Endodermal cell (in vitro differentiated cells): ENCODE measurements around the gene ALDH1A1. TPM values are rescaled to one million over a fixed set of nuclear protein-coding genes. Genes with fewer than 3 reads are reported as not detected.

Experiments used
- DNase-seq: peaks from one replicate; pipeline ENCODE4 v3.0.0-alpha.2; 2017
- H3K27ac ChIP-seq: 2 replicates; pipeline ENCODE4 v1.5.1; 2013; ENCODE audit warnings: mild to moderate bottlenecking, low read depth, low read length, moderate library complexity
- H3K27me3 ChIP-seq: 2 replicates; pipeline ENCODE4 v1.6.1; 2013; ENCODE audit warnings: mild to moderate bottlenecking, low read length, moderate library complexity; ENCODE audit not compliant: insufficient read depth, control insufficient read depth, poor library complexity, severe bottlenecking
- H3K36me3 ChIP-seq: 2 replicates; pipeline ENCODE4 v1.7.0; 2013; ENCODE audit warnings: mild to moderate bottlenecking, low read length, moderate library complexity; ENCODE audit not compliant: control insufficient read depth, insufficient read depth
- H3K4me1 ChIP-seq: one replicate; pipeline ENCODE4 v1.7.0; 2013; ENCODE audit warnings: low read length; ENCODE audit not compliant: control insufficient read depth, insufficient read depth
- H3K4me3 ChIP-seq: 2 replicates; pipeline ENCODE4 v1.5.1; 2013; ENCODE audit warnings: mild to moderate bottlenecking, low read length, moderate library complexity
- H3K9ac ChIP-seq: 2 replicates; pipeline ENCODE4 v1.6.1; 2013; ENCODE audit warnings: mild to moderate bottlenecking, low read length, moderate library complexity; ENCODE audit not compliant: poor library complexity, severe bottlenecking; ENCODE audit errors: extremely low read depth
- H3K9me3 ChIP-seq: 2 replicates; pipeline ENCODE4 v1.6.1; 2013; ENCODE audit warnings: mild to moderate bottlenecking, low read length, moderate library complexity; ENCODE audit not compliant: control insufficient read depth
- H3K27ac Mint-ChIP-seq: 2 replicates; pipeline ENCODE4 v1.8.0; 2020; ENCODE audit warnings: mixed read lengths
- H3K27me3 Mint-ChIP-seq: 2 replicates; pipeline ENCODE4 v1.8.0; 2021; ENCODE audit warnings: mild to moderate bottlenecking, mixed read lengths; ENCODE audit not compliant: insufficient read depth
- H3K36me3 Mint-ChIP-seq: 2 replicates; pipeline ENCODE4 v1.8.0; 2020; ENCODE audit warnings: low read depth, mixed read lengths
- H3K4me1 Mint-ChIP-seq: 2 replicates; pipeline ENCODE4 v1.8.0; 2020; ENCODE audit warnings: mixed read lengths
- H3K4me3 Mint-ChIP-seq: 2 replicates; pipeline ENCODE4 v1.8.0; 2020; ENCODE audit warnings: mild to moderate bottlenecking, moderate library complexity, mixed read lengths
- H3K9me3 Mint-ChIP-seq: 2 replicates; pipeline ENCODE4 v1.8.0; 2020; ENCODE audit warnings: mild to moderate bottlenecking, mixed read lengths
- WGBS, 2 experiments: methylation state at CpG; one replicate each; pipeline versions ENCODE4 v1.1.5 to v1.1.7; 2013; ENCODE audit warnings: missing lambda C conversion rate in 2 of 2, mixed read lengths in 1 of 2; ENCODE audit not compliant: insufficient coverage in 1 of 2, insufficient read length in 1 of 2; 5-methylcytosine and 5-hydroxymethylcytosine counted together
- total RNA-seq, 2 donors: library from RNA; stranded (reverse); fragmentation: NEBNext Ultra II Directional in 1 of 2; extraction: Animal tissue kit (Norgen Biotek cat#: 25700) in 1 of 2; gene quantifications; 2 replicates in 1 of 2; 3 replicates in 1 of 2; pipeline ENCODE4 v1.2.1, GENCODE V29; 2021
- TF ChIP-seq, protein P1 (sequence below): fragments of 200-600 bp; sonication (generic); conservative IDR thresholded peaks from 2 replicates; pipeline ENCODE4 v1.5.0; 2021; ENCODE audit warnings: antibody characterized with exemption, mild to moderate bottlenecking

The ALDH1A1 gene
- total RNA-seq, 2 donors from 2014 or later: 3.5 to 4.6 TPM

- no peak for DNase-seq
- H3K4me3 ChIP-seq: no peak overlapping the region
- Mint-ChIP-seq H3K27me3 (no peaks in the 10 kb centered on the region), H3K36me3 (no peaks in the 10 kb centered on the region), H3K27ac (no peak overlapping the region), H3K9me3 (no peaks in the 10 kb centered on the region), H3K4me3 (no peak overlapping the region), H3K4me1 (no peaks in the 10 kb centered on the region)
- TF ChIP-seq, protein P1, sequence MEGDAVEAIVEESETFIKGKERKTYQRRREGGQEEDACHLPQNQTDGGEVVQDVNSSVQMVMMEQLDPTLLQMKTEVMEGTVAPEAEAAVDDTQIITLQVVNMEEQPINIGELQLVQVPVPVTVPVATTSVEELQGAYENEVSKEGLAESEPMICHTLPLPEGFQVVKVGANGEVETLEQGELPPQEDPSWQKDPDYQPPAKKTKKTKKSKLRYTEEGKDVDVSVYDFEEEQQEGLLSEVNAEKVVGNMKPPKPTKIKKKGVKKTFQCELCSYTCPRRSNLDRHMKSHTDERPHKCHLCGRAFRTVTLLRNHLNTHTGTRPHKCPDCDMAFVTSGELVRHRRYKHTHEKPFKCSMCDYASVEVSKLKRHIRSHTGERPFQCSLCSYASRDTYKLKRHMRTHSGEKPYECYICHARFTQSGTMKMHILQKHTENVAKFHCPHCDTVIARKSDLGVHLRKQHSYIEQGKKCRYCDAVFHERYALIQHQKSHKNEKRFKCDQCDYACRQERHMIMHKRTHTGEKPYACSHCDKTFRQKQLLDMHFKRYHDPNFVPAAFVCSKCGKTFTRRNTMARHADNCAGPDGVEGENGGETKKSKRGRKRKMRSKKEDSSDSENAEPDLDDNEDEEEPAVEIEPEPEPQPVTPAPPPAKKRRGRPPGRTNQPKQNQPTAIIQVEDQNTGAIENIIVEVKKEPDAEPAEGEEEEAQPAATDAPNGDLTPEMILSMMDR: no peak
- H3K4me1 ChIP-seq: no peaks in the 10 kb centered on the region
- H3K36me3 ChIP-seq: no peaks in the 10 kb centered on the region
- no peaks in the 10 kb centered on the region for H3K9me3 ChIP-seq
- H3K27ac ChIP-seq: no peak overlapping the region
- H3K9ac ChIP-seq: no peak overlapping the region
- WGBS, 2 experiments: 96 to 100% methylated on average over 1 to 2 of the region's 2 CpGs
- H3K27me3 ChIP-seq: no peaks in the 10 kb centered on the region
Measured at GRCh38 chr9:72971411-72971810, 18.6 kb upstream of the ALDH1A1 start.

DNA sequence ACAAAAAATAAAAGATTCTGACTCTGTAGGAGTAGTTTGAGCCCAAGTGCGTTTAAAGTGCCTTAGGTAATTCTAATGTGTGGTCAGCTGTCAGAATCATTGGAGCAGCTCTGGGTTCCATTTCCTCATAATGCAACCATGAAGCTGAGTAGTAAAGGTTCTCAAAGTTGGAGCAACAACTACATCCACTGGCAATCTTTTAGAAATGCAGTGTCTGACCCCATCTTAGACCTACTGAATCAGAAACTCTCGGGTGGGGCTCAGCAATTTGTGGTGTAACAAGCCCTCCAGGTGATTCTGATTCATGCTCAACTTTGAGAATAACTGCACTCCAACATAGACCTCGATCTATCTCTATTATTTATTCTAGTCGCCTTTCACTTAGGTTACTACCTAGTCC is 7.6 kb upstream of the ALDH1A1 start:
- no peak overlapping the region for H3K27ac ChIP-seq
- TF ChIP-seq, protein P1: no peak
- DNase-seq: no peak
- no peaks in the 10 kb centered on the region for H3K4me1 ChIP-seq
- H3K4me1 Mint-ChIP-seq: peaks cover 1% of the 10 kb centered on the region
- H3K27me3 Mint-ChIP-seq: no peaks in the 10 kb centered on the region
- H3K4me3 ChIP-seq: no peak overlapping the region
- no peak overlapping the region for H3K9ac ChIP-seq
- H3K36me3 ChIP-seq: no peaks in the 10 kb centered on the region
- no peaks in the 10 kb centered on the region for H3K27me3 ChIP-seq
- 89 to 94% methylated on average over 4 of the region's 4 CpGs for WGBS, 2 experiments
- H3K9me3 ChIP-seq: peaks cover 7% of the 10 kb centered on the region
- H3K9me3 Mint-ChIP-seq: peaks cover 22% of the 10 kb centered on the region
- no peak overlapping the region for H3K4me3 Mint-ChIP-seq
- H3K27ac Mint-ChIP-seq: no peak overlapping the region
- H3K36me3 Mint-ChIP-seq: peaks cover 3% of the 10 kb centered on the region

DNA sequence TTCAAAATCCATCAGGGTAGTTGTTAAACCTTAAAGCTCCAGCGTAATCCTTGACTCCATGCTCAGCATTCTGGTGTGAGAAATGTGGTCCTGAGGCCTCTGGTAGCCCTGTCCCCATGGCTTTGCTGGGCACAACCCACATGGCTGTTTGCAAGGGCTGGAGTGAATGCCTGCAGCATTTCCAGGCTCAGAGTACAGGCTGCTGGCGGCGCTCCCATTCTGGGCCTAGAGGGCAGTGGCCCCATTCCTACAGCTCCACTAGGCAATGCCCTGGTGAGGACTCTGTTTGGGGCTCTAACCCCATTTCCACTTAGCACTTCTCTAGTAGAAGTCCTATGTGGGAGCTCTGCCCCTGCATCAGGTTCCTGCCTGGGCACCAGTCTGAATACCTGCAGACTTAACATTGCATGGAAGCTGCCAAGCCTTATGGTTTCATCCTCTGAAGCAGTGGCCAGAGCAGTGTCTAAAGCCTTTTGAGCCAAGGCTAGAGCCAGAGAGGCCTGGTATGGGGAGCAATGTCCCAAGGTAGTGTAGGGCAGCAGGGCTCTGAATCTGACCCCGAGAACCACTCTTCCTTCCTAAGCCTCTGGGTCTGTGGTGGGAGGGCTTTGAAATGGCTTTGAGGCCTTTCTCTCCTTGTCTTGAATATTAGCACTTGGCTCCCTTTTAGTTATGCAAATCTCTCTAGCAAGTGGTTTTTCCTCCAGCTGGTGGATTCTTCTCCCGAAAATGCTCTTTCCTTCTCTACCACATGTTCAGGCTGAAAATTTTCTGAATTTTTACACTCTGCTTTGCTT is 5.8 kb upstream of the ALDH1A1 start:
- H3K27ac ChIP-seq: no peak overlapping the region
- TF ChIP-seq, protein P1: no peak
- Mint-ChIP-seq H3K9me3 (peaks cover 22% of the 10 kb centered on the region), H3K36me3 (peaks cover 3% of the 10 kb centered on the region), H3K27ac (no peak overlapping the region), H3K4me3 (no peak overlapping the region), H3K4me1 (peaks cover 1% of the 10 kb centered on the region), H3K27me3 (no peaks in the 10 kb centered on the region)
- no peaks in the 10 kb centered on the region for H3K27me3 ChIP-seq
- peaks cover 7% of the 10 kb centered on the region for H3K9me3 ChIP-seq
- DNase-seq: no peak
- H3K4me1 ChIP-seq: no peaks in the 10 kb centered on the region
- H3K36me3 ChIP-seq: no peaks in the 10 kb centered on the region
- no peak overlapping the region for H3K9ac ChIP-seq
- H3K4me3 ChIP-seq: no peak overlapping the region
- WGBS, 2 experiments: 60 to 89% methylated on average over 1 to 5 of the region's 5 CpGs
